ENCODE results near the gene NACA2.
"Not testable (repeated sequence)": the region's sequence is repeated elsewhere in the genome, so short reads cannot be mapped to it uniquely, and the experiment has no call there.

NACA2 gene

GRCh38 chr17:61575352-61575975, 15.6 kb downstream of the NACA2 start:
- peak; percentile 45 for DNase-seq

GRCh38 chr17:61574542-61575351, 16.3 kb downstream of the NACA2 start:
- DNase-seq, result peak; percentile 65

- DNase-seq, result not testable (repeated sequence)
These were observed 18.5 kb downstream of the NACA2 start for GRCh38 chr17:61572547-61572946.

GRCh38 chr17:61571624-61572023, 19.4 kb downstream of the NACA2 start:
- DNase-seq, result no peak

- DNase-seq, result no peak
These were observed 20.9 kb downstream of the NACA2 start for GRCh38 chr17:61570118-61570517.

- DNase-seq, result not testable (repeated sequence)
These were observed 21.5 kb downstream of the NACA2 start for GRCh38 chr17:61569525-61569924.

GRCh38 chr17:61568219-61569072, 22.6 kb downstream of the NACA2 start:
- no peak for DNase-seq

- no peak for DNase-seq
These were observed 23.8 kb downstream of the NACA2 start for GRCh38 chr17:61567045-61567802.

- not testable (repeated sequence) for DNase-seq
These were observed 24.6 kb downstream of the NACA2 start for GRCh38 chr17:61566448-61566847.

- DNase-seq, result not testable (repeated sequence)
These were observed 25.2 kb downstream of the NACA2 start for GRCh38 chr17:61565850-61566249.

- no peak for DNase-seq
These were observed 25.8 kb downstream of the NACA2 start for GRCh38 chr17:61565213-61565612.

- DNase-seq, result no peak
These were observed 28.7 kb downstream of the NACA2 start for GRCh38 chr17:61562287-61562686.

GRCh38 chr17:61561354-61561753, 29.7 kb downstream of the NACA2 start:
- no peak for DNase-seq

GRCh38 chr17:61560071-61560470, 30.9 kb downstream of the NACA2 start:
- no peak for DNase-seq

- DNase-seq, result no peak
These were observed 34.5 kb downstream of the NACA2 start for GRCh38 chr17:61556224-61557188.

- DNase-seq, result no peak
These were observed 35.9 kb downstream of the NACA2 start for GRCh38 chr17:61555127-61555566.

- no peak for DNase-seq
These were observed 36.8 kb downstream of the NACA2 start for GRCh38 chr17:61554209-61554608.

GRCh38 chr17:61552560-61552959, 38.5 kb downstream of the NACA2 start:
- DNase-seq, result not testable (repeated sequence)

GRCh38 chr17:61551255-61551742, 39.7 kb downstream of the NACA2 start:
- peak; percentile 48 for DNase-seq

- no peak for DNase-seq
These were observed 43.9 kb downstream of the NACA2 start for GRCh38 chr17:61547113-61547512.

GRCh38 chr17:61545335-61545938, 45.6 kb downstream of the NACA2 start:
- no peak for DNase-seq

Data from HCEC 1CT (cell line).